Thyroid gland (tissue), 4 donors: ENCODE data around the gene ASCL4.

Experiments
- POLR2A ChIP-seq, 2 donors: fragments of 450-650 bp; IDR thresholded peaks; one replicate each; pipeline ENCODE4 v1.6.1; 2017; ENCODE audit warnings: antibody characterized with exemption in 2 of 2, mild to moderate bottlenecking in 2 of 2, moderate library complexity in 1 of 2
- TF ChIP-seq, protein P1 (sequence below), 6 experiments: fragments of 200-600 bp in 3 of 6; fragments of 450-650 bp in 3 of 6; sonication (generic) in 3 of 6; IDR thresholded peaks; one replicate each; pipeline ENCODE4 v1.5.1; 2016 to 2019; ENCODE audit warnings: antibody characterized with exemption in 6 of 6, mild to moderate bottlenecking in 2 of 6, inconsistent platforms in 1 of 6, moderate library complexity in 1 of 6

DNA sequence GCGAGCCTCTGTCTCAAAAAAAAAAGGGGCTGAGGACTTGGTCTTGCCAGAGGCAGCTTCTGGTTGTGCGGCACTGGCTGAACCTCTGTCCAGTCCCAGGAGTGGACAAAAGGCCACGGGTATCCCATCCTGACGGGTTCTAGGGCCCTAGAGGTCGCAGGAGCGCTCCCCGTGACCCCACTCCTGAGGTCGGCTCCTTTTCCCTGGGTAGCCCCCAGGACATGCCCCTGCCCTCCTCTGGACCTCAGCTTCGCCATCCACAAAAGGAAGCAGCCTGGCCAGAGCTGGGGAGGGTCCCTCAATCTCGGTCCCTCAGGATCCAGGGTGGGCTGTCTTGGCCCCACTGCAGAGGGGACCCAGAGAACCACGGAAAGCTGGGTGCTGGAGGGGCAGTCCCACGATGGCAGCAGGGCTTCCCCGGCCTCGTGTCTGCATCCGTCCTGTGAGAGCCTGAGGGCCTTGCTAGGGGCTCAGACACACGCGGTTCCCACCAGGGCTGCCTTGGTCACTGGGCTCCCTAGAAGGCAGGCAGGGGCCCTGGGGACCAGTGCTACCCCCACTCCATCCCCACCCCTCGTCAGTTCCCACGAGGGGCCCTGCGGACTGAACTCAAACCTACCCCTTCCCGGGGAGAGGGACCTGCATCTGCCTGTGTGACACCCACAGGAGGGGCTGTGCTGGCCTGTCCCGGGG is 31.1 kb downstream of the ASCL4 start:
- TF ChIP-seq POLR2A (IDR thresholded peaks at IDR 0.05) = no peak
- TF ChIP-seq, protein P1, sequence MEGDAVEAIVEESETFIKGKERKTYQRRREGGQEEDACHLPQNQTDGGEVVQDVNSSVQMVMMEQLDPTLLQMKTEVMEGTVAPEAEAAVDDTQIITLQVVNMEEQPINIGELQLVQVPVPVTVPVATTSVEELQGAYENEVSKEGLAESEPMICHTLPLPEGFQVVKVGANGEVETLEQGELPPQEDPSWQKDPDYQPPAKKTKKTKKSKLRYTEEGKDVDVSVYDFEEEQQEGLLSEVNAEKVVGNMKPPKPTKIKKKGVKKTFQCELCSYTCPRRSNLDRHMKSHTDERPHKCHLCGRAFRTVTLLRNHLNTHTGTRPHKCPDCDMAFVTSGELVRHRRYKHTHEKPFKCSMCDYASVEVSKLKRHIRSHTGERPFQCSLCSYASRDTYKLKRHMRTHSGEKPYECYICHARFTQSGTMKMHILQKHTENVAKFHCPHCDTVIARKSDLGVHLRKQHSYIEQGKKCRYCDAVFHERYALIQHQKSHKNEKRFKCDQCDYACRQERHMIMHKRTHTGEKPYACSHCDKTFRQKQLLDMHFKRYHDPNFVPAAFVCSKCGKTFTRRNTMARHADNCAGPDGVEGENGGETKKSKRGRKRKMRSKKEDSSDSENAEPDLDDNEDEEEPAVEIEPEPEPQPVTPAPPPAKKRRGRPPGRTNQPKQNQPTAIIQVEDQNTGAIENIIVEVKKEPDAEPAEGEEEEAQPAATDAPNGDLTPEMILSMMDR (IDR thresholded peaks at IDR 0.05) = no peak
